ENCODE data around the gene CLDN9.

DNA sequence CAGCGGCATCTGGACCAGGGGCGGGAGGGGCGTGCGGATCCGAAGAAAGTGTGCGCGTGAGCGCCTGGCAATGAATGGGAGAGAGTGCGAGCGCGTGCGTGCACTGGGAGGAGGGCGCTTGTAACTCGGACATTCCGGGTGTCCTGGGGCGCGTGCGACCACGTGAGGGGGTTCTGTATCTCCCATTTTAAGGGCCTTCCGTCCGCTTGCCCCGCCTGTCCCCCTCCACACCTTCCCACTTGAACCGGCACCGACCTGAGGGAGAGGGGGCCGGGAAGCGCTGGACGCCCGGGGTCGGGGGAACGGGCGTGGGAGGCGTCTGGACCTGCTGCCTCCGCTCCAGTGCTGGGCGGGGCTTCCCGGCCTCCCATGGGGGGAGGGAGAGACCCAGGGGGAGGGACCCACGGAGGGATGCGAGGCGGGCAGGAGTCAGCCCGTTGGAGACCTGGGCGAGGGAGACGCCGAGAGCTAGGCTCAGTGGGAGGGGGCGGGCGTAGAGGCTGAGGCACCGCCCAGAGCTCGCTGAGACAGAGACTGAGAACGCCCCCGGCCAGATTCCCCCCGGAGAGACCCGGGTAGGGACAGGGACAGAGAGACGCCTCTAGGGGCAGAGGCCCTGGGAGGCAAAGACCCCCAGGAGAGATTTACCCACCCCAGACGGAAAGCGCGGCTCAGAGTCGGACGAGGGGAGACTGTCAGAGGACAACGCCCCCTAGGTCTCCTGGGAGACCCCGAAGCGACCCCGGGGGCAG, 48.8 kb upstream of the CLDN9 start, which contains the start of gene KREMEN2:
- TF ChIP-seq, protein P1, sequence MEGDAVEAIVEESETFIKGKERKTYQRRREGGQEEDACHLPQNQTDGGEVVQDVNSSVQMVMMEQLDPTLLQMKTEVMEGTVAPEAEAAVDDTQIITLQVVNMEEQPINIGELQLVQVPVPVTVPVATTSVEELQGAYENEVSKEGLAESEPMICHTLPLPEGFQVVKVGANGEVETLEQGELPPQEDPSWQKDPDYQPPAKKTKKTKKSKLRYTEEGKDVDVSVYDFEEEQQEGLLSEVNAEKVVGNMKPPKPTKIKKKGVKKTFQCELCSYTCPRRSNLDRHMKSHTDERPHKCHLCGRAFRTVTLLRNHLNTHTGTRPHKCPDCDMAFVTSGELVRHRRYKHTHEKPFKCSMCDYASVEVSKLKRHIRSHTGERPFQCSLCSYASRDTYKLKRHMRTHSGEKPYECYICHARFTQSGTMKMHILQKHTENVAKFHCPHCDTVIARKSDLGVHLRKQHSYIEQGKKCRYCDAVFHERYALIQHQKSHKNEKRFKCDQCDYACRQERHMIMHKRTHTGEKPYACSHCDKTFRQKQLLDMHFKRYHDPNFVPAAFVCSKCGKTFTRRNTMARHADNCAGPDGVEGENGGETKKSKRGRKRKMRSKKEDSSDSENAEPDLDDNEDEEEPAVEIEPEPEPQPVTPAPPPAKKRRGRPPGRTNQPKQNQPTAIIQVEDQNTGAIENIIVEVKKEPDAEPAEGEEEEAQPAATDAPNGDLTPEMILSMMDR (IDR thresholded peaks at IDR 0.05) = no peak
- TF ChIP-seq POLR2A (IDR thresholded peaks at IDR 0.05) = no peak

Data from esophagus squamous epithelium (tissue), 4 donors.